Stomach (tissue), 9 donors: ENCODE data around the gene IST1. TPM values are rescaled to one million over a fixed set of nuclear protein-coding genes. Genes with fewer than 3 reads are reported as not detected.

Source experiments
- DNase-seq, 2 donors: peaks; one replicate each; pipeline versions ENCODE4 v3.0.0 to v3.0.0-alpha.2; 2013 to 2019
- H3K27ac ChIP-seq, 5 donors: fragments of 200-600 bp in 4 of 5; sonication (generic) in 4 of 5; one replicate each; pipeline ENCODE4 v1.5.1; 2013 to 2019; ENCODE audit warnings: mild to moderate bottlenecking in 1 of 5, moderate library complexity in 1 of 5
- H3K27me3 ChIP-seq, 3 donors: fragments of 200-600 bp; sonication (generic); one replicate each; pipeline ENCODE4 v1.5.1; 2017 to 2019; ENCODE audit warnings: mixed run types in 1 of 3
- H3K36me3 ChIP-seq, 4 donors: fragments of 200-600 bp; sonication (generic); 1 replicate in 3 of 4; 2 replicates in 1 of 4; pipeline ENCODE4 v1.5.1; 2016 to 2019
- H3K4me1 ChIP-seq, 4 donors: fragments of 200-600 bp; sonication (generic); one replicate each; pipeline ENCODE4 v1.5.1; 2016 to 2019
- H3K4me3 ChIP-seq, 4 donors: fragments of 200-600 bp; sonication (generic) in 3 of 4; one replicate each; pipeline ENCODE4 v1.5.1; 2016 to 2019; ENCODE audit warnings: mild to moderate bottlenecking in 1 of 4
- H3K9me3 ChIP-seq, 4 donors: fragments of 200-600 bp; sonication (generic); one replicate each; pipeline ENCODE4 v1.5.1; 2016 to 2019
- EP300 ChIP-seq: sonication (generic); formaldehyde crosslinking; IDR thresholded peaks from one replicate; pipeline ENCODE4 v1.6.1; 2017; ENCODE audit warnings: antibody characterized with exemption
- POLR2A ChIP-seq, 4 donors: fragments of 450-650 bp; IDR thresholded peaks; one replicate each; pipeline ENCODE4 v1.6.1; 2016; ENCODE audit warnings: antibody characterized with exemption in 4 of 4, control low read depth in 2 of 4, mild to moderate bottlenecking in 1 of 4, moderate library complexity in 1 of 4
- POLR2AphosphoS5 ChIP-seq, 3 donors: sonication (generic); formaldehyde crosslinking; IDR thresholded peaks; one replicate each; pipeline ENCODE4 v1.6.1; 2016; ENCODE audit warnings: antibody characterized with exemption in 3 of 3
- WGBS, 5 donors: extraction: QIAGEN DNeasy Blood & Tissue Kit in 3 of 5; methylation state at CpG; one replicate each; pipeline versions ENCODE4 v1.1.5 to v1.1.7; 2013 to 2018; 5-methylcytosine and 5-hydroxymethylcytosine counted together
- intact Hi-C: fragments of 100-400 bp; cut with DNase I; formaldehyde crosslinking; loops from one replicate; pipeline ENCODE4 v1.15.1; 2023; ENCODE audit warnings: low total_unique reads
- polyA plus RNA-seq, 3 donors: library from polyadenylated mRNA; stranded (reverse); fragments of 200-250 nt; gene quantifications; one replicate each; pipeline ENCODE4 v1.2.3, GENCODE V29; 2013
- total RNA-seq, 5 donors: library from RNA; depleted of rRNA; stranded (reverse); fragments of >200 nt; gene quantifications; one replicate each; pipeline versions ENCODE4 v1.1.0 to v1.2.3, GENCODE V29; 2014 to 2016
- TF ChIP-seq, protein P1 (sequence below), 7 experiments: fragments of 450-650 bp in 4 of 7; fragments of 200-600 bp in 3 of 7; sonication (generic) in 3 of 7; IDR thresholded peaks; one replicate each; pipeline ENCODE4 v1.5.1; 2016 to 2019; ENCODE audit warnings: antibody characterized with exemption in 7 of 7, control low read depth in 2 of 7, mild to moderate bottlenecking in 1 of 7
- donor health status: healthy with polysubstance abuse.
- donor health status: Bipolar disorder and iron deficiency.
- donor health status: healthy.

The IST1 gene
- total and polyA plus RNA-seq, 8 donors = 76.0 to 270 (median 160) TPM

DNA sequence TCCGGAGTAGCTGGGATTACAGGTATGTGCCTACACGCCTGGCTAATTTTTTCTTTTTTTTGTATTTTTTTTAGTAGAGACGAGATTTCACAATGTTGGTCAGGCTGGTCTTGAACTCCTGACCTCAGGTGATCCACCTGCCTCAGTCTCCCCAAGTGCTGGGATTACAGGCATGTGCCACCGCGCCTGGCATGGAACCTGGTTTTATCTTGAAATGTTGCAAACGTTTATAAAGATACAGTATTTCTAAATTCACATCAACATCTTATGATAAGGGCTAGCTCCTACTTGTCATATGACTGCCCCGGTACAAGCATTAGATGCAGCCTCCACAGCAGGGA lies 1.5 kb upstream of the IST1 start:
- H3K27me3 ChIP-seq = no peaks in the 10 kb centered on the region
- H3K9me3 ChIP-seq = no peaks in the 10 kb centered on the region
- H3K4me1 ChIP-seq = peaks cover 21 to 35% (median 32%) of the 10 kb centered on the region in 4 donors
- 30 to 42% (median 37%) methylated on average over 7 of the region's 7 CpGs for WGBS, 5 donors
- H3K27ac ChIP-seq = peak overlapping the region; percentile 94 to 99 (median 96)
- peak overlapping the region; percentile 79 to 98 (median 90) for H3K4me3 ChIP-seq
- intact Hi-C loops = no loop called here
- H3K36me3 ChIP-seq = peaks cover 0 to 4% (median 0%) of the 10 kb centered on the region in 4 donors
- no peak for TF ChIP-seq EP300
- no peak for DNase-seq

DNA sequence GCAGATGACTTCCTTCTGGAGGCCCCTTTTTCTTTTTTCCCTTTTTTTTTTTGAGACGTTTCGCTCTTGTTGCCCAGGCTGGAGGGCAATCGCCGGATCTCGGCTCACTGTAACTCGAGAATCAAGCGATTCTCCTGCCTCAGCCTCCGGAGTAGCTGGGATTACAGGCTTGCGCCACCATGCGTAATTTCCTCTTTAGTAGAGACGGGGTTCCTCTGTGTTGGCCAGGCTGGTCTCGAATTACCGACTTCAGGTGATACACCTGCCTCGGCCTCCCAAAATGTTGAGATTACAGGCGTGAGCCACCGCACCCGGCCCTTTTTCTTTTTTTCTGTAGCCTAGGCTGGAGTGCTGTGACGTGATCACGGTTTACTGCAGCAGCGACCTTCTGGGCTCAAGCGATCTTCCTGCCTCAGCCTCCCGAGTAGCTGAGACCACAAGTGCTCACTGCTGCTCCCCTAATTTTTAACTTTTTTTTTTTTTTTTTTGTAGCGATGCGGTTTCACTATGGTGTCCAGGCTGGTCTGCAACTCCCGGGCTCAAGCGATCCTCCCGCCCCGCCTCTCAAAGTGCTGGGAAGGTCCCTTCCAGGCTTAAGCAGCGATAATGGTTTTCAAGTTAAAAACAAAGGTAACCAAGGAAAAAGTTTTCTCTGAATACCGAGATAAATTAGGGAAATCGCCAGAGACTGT lies 956 bp upstream of the IST1 start:
- H3K4me3 ChIP-seq = peak overlapping the region; percentile 79 to 98 (median 90)

DNA sequence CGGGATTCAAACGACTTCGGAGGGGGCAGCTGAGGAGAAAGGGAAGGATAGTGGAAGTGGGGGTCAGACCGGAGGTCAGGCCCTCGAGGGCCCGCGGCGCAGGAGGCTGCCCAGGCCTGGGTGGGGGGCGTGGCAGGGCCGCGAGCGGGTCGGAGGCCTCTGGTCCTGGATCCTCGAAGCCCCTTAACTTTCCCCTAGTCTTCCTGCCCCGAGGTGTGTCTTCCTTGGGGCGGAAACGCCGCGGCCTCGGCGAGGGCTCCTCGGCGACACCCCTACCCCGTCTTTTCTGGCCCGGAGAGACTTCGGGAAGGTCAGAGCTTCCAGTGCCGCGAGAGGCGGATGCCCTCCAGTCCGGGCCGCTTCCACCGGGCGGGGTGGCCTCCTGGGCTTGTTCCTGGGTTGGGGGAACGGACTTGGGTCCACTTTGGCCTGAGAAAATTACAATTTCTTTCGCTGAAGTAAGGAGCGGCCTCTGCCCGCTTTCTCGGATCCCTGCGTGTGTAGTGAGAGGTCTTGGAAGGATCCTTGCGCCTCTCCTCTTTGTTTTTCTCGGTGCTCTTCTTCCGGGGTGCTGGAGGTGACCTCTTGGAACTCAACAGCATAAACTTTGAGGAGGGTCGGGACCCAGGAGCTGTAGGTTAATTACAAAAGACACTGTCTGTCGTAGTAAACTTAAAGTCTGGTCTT lies 491 bp downstream of the IST1 start:
- Histone ChIP-seq H3K36me3 (peaks cover 0 to 4% (median 0%) of the 10 kb centered on the region in 4 donors), H3K4me1 (peaks cover 39 to 54% (median 48%) of the 10 kb centered on the region in 4 donors), H3K4me3 (peak overlapping the region; percentile 79 to 98 (median 90)), H3K27me3 (no peaks in the 10 kb centered on the region), H3K9me3 (no peaks in the 10 kb centered on the region), H3K27ac (peak overlapping the region; percentile 94 to 99 (median 96))
- peak; percentile 37 to 79 for DNase-seq
- TF ChIP-seq POLR2A (IDR thresholded peaks at IDR 0.05) (no peak), EP300 (no peak), POLR2AphosphoS5 (IDR thresholded peaks at IDR 0.05) (peak in 1 of 3 donors; percentile 14)
- TF ChIP-seq, protein P1, sequence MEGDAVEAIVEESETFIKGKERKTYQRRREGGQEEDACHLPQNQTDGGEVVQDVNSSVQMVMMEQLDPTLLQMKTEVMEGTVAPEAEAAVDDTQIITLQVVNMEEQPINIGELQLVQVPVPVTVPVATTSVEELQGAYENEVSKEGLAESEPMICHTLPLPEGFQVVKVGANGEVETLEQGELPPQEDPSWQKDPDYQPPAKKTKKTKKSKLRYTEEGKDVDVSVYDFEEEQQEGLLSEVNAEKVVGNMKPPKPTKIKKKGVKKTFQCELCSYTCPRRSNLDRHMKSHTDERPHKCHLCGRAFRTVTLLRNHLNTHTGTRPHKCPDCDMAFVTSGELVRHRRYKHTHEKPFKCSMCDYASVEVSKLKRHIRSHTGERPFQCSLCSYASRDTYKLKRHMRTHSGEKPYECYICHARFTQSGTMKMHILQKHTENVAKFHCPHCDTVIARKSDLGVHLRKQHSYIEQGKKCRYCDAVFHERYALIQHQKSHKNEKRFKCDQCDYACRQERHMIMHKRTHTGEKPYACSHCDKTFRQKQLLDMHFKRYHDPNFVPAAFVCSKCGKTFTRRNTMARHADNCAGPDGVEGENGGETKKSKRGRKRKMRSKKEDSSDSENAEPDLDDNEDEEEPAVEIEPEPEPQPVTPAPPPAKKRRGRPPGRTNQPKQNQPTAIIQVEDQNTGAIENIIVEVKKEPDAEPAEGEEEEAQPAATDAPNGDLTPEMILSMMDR (IDR thresholded peaks at IDR 0.05) = no peak
- intact Hi-C loops = no loop called here
- WGBS, 5 donors = 0 to 1% (median 1%) methylated on average over 17 to 44 of the region's 44 CpGs

More for the DNA sequence above, 956 bp upstream of the IST1 start:
- intact Hi-C loops = no loop called here
- TF ChIP-seq, protein P1 (IDR thresholded peaks at IDR 0.05) = no peak
- TF ChIP-seq EP300 = no peak
- TF ChIP-seq POLR2A (IDR thresholded peaks at IDR 0.05) = no peak
- peak in 1 of 3 donors; percentile 20 for TF ChIP-seq POLR2AphosphoS5 (IDR thresholded peaks at IDR 0.05)
- Histone ChIP-seq H3K9me3 (no peaks in the 10 kb centered on the region), H3K27ac (peak overlapping the region; percentile 94 to 99 (median 96)), H3K27me3 (no peaks in the 10 kb centered on the region), H3K36me3 (peaks cover 0 to 4% (median 0%) of the 10 kb centered on the region in 4 donors), H3K4me1 (peaks cover 24 to 40% (median 37%) of the 10 kb centered on the region in 4 donors)
- peak; percentile 56 to 78 for DNase-seq
- WGBS, 5 donors = 0 to 1% (median 1%) methylated on average over 31 of the region's 31 CpGs

DNA sequence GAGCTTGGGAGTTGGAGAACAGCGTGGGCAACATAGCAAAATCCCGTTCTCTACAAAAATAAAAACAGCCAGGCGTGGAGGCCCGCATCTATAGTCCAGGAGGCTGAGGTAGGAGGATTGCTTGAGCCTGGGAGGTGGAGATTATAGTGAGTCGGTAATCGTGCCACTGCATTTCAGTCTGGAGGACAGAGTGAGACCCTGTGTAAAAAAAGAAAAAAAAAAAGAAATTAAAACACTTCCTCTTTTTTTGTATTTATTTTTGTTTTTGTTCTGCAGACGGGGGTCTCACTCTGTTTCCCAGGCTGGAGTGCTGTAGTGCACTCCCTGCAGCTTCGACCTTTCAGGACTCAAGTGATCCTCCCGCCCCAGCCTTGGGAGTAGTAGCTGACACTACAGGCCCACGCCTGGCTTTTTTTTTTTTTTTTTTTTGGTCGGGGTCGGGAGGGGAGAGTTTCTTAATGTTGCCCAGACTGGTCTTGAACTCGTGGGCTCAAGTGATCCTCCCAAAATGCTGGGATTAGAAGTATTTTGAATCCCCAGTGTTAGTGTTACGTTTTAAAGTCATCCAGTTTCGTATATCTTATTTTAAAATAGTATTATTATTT lies 1.5 kb downstream of the IST1 start:
- no peaks in the 10 kb centered on the region for H3K27me3 ChIP-seq
- WGBS, 5 donors = 36 to 49% (median 45%) methylated on average over 15 of the region's 15 CpGs
- no peaks in the 10 kb centered on the region for H3K9me3 ChIP-seq
- H3K4me1 ChIP-seq = peaks cover 43 to 65% (median 57%) of the 10 kb centered on the region in 4 donors
- DNase-seq = peak in 1 of 2 donors; percentile 14
- H3K4me3 ChIP-seq = peak overlapping the region; percentile 79 to 98 (median 90)
- no peak for TF ChIP-seq POLR2AphosphoS5 (IDR thresholded peaks at IDR 0.05)
- TF ChIP-seq POLR2A (IDR thresholded peaks at IDR 0.05) = no peak
- TF ChIP-seq EP300 = no peak
- TF ChIP-seq, protein P1 (IDR thresholded peaks at IDR 0.05) = no peak
- peak overlapping the region; percentile 0 to 99 (median 96) for H3K27ac ChIP-seq
- intact Hi-C loops = no loop called here
- peaks cover 0 to 4% (median 0%) of the 10 kb centered on the region in 4 donors for H3K36me3 ChIP-seq
